AG08396 (cell line): ENCODE data around the gene KLF4.
"Not testable (repeated sequence)": the region's sequence is repeated elsewhere in the genome, so short reads cannot be mapped to it uniquely, and the experiment has no call there.

Source experiments
- DNase-seq: peaks from one replicate; pipeline ENCODE4 v3.0.0; 2012; ENCODE audit warnings: low spot score, mixed read lengths

KLF4 gene

DNA sequence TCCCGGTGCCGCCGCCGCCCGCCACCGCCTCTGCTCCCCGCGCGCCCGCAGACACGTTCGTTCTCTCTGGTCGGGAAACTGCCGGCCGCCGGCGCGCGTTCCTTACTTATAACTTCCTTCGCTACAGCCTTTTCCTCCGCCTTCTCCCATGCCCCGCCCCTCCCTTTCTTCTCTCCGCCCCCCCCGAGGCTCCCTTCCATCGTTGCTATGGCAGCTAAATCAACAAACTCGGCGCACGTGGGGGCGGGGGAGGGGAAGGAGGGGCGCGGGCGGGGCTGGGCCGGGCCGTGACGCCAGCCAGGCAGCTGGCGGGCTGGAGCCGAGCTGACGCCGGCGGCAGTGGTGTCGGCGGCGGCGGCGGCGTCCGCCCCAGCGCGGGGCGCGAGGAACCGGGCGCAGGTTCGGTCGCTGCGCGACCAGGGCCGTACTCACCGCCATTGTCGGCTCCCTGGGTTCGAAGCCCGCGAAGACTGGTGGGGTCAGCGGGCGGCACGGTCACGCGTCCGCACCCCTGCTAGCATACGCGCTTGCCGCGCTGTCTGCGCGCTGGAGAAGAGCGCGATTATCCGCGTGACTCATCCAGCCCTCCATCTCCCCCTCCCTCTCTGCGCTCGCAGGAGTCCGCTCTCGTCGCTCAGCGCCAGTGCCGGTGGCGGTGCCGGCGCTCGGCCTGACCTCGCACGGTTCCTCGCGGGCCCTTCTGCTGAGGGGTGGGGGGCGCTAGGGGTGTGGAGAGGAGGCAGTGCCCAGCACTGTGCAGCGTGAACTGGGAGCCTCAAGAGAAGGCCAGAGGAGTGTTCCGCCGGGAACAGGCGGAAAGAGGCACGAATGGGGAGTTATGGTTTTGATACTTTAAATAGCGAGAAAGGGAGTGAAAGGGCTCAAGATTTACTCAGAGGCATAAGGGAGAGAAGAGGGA is at the start of gene KLF4:
Gene KLF4 (minus strand): TSS at position 83 of the 919 bp plus-strand sequence. CDS start 597 bp downstream, outside the sequence.
- peak; percentile 97 for DNase-seq

DNA sequence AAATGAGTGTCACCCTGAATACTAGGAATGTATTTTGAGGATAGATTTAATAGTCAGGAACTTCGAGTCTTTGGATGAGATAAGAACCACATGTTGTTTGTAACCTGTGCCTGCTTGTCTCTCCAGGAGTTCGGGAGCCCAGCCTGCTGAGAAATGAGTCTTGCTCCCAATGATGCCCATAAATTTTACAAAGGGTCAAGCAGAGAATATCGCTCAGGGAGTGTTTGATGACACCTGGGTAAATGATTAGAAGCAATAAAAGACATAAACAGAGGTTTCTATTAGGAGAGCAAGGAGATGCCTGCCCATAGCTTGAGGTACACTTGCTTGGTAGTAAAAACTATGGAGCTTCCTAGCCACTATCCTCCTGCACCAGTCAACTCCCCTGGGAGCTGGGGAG is 46.9 kb upstream of the KLF4 start:
- DNase-seq, result no peak

GRCh38 chr9:107534510-107535078 is 45.0 kb upstream of the KLF4 start:
- DNase-seq, result no peak

DNA sequence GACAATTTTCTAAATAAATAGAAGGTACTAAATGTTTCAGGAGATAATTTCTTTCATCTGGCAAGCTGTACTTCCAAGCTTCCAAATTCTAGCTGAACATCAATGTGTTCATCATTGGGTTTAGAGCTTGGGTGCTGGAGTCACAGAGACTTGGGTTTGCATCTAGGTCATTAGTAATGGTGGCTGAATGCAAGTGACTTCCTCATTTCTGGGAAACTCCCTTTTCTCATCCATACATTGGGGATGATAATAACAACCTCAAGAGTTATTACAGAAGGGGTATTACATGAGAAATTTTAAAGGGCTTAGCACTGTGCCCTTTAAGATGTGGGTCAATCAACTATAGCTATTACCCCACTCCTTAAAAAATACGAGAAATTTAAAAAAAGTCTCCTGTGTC is 41.1 kb upstream of the KLF4 start:
- no peak for DNase-seq

DNA sequence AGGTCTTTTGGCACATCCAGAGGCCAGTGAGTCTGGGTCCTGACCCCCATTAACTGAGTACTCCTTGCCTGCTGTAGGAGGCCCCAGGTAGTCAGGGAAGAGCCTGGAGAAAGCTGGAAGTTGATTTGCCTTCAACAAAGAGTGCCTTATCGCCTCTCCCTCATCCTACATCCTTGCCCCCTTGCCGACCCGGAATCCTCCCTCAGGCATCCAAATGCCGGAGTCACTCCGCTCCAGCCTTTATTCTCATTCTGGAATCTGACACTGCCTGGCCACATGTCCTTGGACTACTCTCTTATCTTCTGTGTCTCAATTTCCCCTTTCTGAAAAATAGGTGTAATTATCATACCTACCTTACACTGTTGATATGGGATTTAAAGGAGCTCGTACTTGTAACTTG is 39.1 kb upstream of the KLF4 start:
- DNase-seq, result no peak

DNA sequence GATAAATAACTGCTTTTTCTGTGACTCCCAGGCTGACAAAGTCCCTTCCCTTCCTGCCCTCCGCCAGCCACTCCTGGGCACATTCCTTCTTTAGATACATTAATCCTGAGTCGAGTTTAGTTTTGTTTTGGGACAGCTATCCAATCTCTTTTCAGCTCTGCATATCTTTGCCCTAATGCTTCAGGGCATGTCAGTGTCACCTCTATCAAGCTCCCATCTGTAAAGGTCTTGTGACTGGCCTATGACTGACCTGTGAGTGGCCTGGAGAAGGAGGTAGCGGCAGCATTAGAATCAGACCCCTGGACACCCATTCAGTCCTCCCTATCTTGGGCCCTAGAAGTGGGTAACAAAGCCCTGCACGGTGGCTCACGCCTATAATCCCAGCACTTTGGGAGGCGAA is 34.0 kb upstream of the KLF4 start:
- DNase-seq, result no peak

DNA sequence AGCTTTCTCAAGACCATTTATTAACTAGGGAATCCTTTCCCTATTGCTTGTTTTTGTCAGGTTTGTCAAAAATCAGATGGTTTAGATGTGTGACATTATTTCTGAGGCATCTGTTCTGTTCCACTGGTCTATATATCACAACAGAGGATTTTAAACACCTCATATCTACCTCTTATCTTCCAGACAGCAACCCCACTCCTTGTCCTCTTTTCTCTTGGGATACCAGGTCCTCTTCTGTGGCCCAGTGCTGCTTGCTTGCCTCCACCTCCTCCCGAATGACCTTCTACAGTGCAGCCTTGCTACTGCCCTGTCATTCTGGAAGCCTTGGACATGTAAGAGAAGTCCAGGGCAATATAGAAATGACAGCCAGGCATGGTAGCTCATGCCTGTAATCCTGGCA is 30.6 kb upstream of the KLF4 start:
- no peak for DNase-seq

DNA sequence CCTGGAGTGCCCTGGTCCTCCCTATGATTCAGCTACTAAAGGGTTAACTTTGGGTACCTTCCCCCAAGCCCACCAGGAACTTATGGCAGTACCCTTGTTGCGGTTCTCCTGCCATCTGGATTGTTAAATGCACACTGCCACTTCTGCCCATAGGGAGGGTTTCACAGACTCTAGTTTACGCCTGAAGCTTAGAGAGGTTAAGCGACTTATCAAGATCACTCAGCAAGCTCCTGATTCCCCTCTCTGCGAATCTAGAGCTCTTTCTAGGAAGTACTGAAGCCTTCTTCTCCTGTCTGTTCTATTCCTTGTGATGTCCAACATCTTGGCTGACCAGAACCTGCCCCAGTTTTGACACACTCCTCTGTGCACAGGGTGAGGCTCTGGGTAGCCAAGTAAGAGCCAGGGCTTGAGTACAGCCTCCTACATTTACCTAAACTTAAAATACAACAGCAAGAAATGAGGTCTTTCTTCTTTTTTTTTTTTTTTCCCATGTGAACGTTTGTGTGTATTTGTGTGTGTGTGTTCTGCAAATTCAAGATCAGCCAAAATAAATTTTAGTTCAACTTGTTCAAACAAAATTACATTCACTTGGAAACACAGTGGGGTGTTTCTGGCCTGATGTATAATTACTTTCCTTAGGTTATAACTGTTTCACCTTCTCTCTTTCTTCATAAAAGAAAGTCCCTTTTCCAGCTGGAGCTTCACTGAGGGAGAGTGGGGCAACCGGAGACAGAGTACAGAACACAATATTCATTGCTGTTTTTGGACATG is 28.7 kb upstream of the KLF4 start:
- no peak for DNase-seq

DNA sequence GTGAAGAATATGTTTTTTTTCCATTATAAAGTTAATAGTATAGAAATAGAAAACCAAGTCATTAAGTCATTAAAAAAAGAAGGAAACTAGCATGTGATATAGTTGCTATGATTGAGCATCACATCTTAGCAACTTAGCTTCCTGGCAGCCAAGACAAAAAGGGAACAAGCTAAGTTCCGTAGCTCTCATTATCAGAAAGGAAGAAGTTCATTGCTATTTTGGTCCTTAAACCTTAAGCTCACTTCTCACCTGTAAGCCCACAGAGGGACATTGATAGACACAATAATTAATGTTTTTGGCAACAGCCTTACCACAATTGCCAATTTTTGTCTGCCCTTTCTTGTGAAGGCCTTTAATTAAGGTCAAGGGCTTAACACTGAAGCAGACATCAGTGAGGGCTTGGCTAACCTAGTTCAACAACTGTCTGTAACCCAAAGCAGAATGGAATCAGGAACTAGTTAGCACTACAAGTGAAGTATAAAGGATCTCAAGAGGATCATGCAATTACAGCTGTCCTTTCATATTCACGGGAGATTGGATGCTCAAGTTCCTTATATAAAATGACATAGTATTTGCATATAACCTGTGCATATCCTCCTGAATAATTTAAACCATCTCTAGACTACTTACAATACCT is 24.0 kb upstream of the KLF4 start:
- no peak for DNase-seq

DNA sequence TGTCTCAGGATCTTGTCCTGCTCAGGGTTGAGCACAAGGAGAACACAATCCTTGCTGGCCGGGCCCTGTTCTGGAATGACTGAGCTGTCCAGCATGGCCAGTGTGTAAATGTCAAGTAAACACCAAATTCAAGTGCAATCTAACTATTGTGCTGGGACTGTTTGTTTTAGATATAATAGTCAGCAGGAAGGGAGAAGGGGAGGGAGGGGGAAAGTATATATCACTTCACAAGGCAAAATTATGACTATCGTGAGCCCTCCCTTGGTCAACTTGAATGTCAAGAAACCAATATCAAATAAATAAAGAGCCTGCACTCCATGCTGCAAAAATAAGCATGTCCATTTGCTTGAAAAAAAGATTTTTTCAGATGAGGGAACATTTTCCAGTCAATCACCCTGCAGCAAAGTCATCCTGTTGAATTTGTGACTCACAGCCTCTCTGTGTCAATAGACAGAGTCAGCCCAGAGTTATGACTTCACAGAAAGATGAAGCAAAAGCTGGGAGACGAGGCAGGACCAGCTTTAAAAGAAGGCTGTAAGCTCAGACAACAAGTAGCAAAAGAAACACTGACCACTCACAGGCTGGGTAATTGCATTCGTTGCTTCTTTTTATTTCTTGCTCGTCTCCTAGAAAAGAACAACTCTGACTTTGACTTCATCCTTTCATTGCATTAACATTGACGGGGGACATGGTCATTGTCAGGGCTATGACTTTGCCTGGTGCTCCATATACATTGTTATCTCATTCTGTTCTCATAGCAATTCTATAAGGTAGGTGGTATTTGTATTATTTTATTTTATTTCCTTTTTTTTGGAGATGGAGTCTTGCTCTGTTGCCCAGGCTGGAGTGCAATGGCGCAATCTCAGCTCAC is 15.3 kb upstream of the KLF4 start:
- DNase-seq, result peak; percentile 80

GRCh38 chr9:107502464-107502863 is 12.9 kb upstream of the KLF4 start:
- DNase-seq, result no peak

GRCh38 chr9:107500421-107501200 is 11.0 kb upstream of the KLF4 start:
- not testable (repeated sequence) for DNase-seq

GRCh38 chr9:107496976-107497375 is 7.4 kb upstream of the KLF4 start:
- no peak for DNase-seq

- no peak for DNase-seq
Observed at GRCh38 chr9:107492381-107492970, 2.9 kb upstream of the KLF4 start.

DNA sequence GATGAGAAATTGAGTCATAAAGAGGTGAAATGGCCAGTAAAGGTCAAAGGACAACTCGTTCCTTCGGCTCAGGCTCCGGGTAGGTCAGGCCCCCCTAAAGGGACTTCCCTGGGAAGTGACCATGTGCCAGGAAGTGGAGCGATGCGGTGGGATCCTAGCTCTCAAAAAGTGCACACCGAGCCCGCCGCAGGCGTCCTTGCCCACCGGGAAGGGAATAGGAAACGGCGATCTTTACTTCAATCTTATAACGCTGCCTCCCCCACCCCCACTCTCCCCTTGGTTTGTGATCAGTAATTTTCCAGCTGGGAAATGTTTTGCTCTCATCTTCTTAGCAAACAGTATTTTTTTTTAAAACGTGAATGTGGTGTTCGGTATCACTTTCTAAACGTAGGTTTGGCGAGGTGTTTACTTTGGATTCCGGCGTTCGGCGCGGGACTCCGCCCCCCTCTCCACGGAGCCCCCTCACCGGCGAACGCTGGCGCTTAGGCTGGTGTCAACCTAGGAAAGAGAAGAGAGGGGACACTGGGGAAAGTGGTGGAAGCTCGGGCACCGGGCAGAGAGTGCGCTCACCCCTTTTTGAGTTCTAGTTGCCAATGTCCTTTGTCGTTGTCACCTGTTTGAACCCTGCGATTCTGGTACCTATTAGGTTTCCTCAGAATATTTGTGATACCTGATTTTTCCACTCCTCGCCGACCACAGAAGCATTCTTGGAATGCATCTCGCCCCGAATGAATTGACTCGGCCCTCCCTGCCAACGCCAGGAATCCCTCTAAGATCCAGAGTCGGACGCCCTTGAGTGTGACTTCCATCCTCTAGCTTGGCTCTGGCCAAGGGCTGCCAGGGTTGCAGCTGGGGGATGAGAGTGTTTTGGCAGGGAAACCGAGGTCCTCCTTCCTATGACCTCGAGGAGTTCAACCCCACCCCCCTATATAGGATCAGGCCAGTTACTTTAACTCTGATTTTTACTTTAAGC is 1.8 kb upstream of the KLF4 start:
- DNase-seq, result no peak

- DNase-seq, result not testable (repeated sequence)
Observed at GRCh38 chr9:107490606-107490970, 1.0 kb upstream of the KLF4 start.

DNA sequence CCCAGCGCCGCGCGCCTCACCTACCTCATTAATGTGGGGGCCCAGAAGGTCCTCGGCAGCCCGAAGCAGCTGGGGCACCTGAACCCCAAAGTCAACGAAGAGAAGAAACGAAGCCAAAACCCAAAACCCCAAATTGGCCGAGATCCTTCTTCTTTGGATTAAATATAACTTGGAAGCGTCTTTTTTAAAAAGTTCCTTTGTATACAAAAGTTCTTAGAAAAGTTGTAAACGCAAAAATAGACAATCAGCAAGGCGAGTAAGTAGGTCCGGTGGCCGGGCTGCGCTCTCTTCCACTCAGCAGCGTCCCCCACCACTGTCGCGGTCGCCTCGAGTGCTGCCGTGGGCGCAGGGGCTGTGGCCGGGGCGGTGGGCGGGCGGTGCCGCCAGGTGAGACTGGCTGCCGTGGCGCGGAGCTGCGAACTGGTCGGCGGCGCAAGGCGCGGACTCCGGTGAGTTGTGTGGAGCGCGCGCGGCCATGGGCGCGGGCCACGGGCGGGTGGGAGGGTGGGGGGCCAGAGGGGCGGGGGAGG is 360 bp downstream of the KLF4 start:
- no peak for DNase-seq

DNA sequence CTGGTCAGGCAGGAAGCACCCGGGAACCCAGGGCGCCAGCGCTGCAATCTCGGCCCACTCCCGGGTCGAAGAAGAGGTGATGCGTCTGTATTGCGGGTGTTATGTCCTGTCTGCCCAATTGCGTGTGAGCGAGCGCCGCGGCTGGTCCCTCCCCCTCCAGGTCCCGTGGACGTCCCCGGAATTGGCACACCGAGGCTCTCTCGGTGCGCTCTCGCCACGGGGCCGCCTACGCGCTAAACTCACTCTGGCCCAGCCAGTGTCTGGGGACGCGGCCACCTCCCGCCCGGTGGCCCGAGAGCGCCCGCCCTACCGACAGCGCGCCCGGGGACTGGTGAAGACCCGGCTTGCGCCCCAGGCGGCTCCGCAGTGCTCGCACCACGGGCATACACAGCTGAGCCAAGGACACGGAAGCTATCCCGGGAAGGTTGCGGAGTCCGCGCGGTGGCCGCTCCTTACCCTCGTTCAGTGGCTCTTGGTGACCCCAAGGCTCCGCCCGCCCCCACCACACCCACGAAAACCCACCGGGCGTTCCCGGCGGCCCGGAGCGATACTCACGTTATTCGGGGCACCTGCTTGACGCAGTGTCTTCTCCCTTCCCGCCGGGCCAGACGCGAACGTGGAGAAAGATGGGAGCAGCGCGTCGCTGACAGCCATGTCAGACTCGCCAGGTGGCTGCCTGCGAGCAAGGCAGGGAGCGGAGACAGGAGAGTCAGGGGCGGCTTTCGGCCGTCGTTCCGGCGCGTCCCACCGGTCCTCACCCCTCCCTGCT is 1.0 kb downstream of the KLF4 start:
- DNase-seq, result peak; percentile 68
